ENCODE data around the gene PPP2R3A. TPM values are rescaled to one million over a fixed set of nuclear protein-coding genes. Genes with fewer than 3 reads are reported as not detected.
"Not testable (repeated sequence)": the region's sequence is repeated elsewhere in the genome, so short reads cannot be mapped to it uniquely, and the experiment has no call there.

PPP2R3A gene
- total RNA-seq, 1 donor from 2014 or later = 10.5 TPM

- Histone ChIP-seq H3K9me3 (peaks cover 0 to 2% of the 10 kb centered on the region in 2 donors), H3K27ac (no peak overlapping the region), H3K4me3 (no peak overlapping the region), H3K27me3 (no peaks in the 10 kb centered on the region), H3K36me3 (peaks cover 0 to 5% of the 10 kb centered on the region in 2 donors), H3K4me1 (no peaks in the 10 kb centered on the region)
- DNase-seq (ENCODE audit: low spot score in 2 of 2) = no peak
- intact Hi-C loops (cut with DNase I) = no loop called here
- no peak for TF ChIP-seq CTCF (IDR thresholded peaks at IDR 0.05)
Observed at GRCh38 chr3:136120373-136121348, 155.1 kb downstream of the PPP2R3A start.

- no peak for TF ChIP-seq CTCF (IDR thresholded peaks at IDR 0.05)
- Histone ChIP-seq H3K36me3 (peaks cover 4 to 12% of the 10 kb centered on the region in 2 donors), H3K4me3 (no peak overlapping the region), H3K27ac (no peak overlapping the region), H3K9me3 (peaks cover 2 to 4% of the 10 kb centered on the region in 2 donors), H3K27me3 (no peaks in the 10 kb centered on the region), H3K4me1 (no peaks in the 10 kb centered on the region)
- DNase-seq (ENCODE audit: low spot score in 2 of 2) = no peak
- intact Hi-C loops (cut with DNase I) = no loop called here
Observed at GRCh38 chr3:136122006-136122405, 156.5 kb downstream of the PPP2R3A start.

GRCh38 chr3:136131647-136132046 lies 166.1 kb downstream of the PPP2R3A start:
- H3K27ac ChIP-seq; H3K4me1 ChIP-seq; H3K4me3 ChIP-seq; H3K27me3 ChIP-seq; DNase-seq (ENCODE audit: low spot score in 2 of 2); H3K9me3 ChIP-seq; H3K36me3 ChIP-seq; intact Hi-C loops (cut with DNase I): not testable (repeated sequence)

- no peaks in the 10 kb centered on the region for H3K36me3 ChIP-seq
- DNase-seq (ENCODE audit: low spot score in 2 of 2) = no peak
- H3K4me3 ChIP-seq = no peak overlapping the region
- H3K27ac ChIP-seq = no peak overlapping the region
- H3K4me1 ChIP-seq = no peaks in the 10 kb centered on the region
- no peaks in the 10 kb centered on the region for H3K27me3 ChIP-seq
- intact Hi-C loops (cut with DNase I) = no loop called here
- H3K9me3 ChIP-seq = peaks cover 0 to 4% of the 10 kb centered on the region in 2 donors
- TF ChIP-seq CTCF (IDR thresholded peaks at IDR 0.05) = no peak
Observed at GRCh38 chr3:136134091-136134490, 168.6 kb downstream of the PPP2R3A start.

- Histone ChIP-seq H3K36me3 (no peaks in the 10 kb centered on the region), H3K4me1 (no peaks in the 10 kb centered on the region), H3K9me3 (no peaks in the 10 kb centered on the region), H3K27ac (no peak overlapping the region), H3K4me3 (no peak overlapping the region), H3K27me3 (no peaks in the 10 kb centered on the region)
- intact Hi-C loops (cut with DNase I) = no loop called here
- no peak for TF ChIP-seq CTCF (IDR thresholded peaks at IDR 0.05)
- DNase-seq (ENCODE audit: low spot score in 2 of 2) = no peak
Observed at GRCh38 chr3:136135039-136135802, 169.7 kb downstream of the PPP2R3A start.

- no peak for TF ChIP-seq CTCF (IDR thresholded peaks at IDR 0.05)
- no peak for DNase-seq (ENCODE audit: low spot score in 2 of 2)
- H3K4me1 ChIP-seq = no peaks in the 10 kb centered on the region
Observed at GRCh38 chr3:136136454-136136853, 170.9 kb downstream of the PPP2R3A start.

More at GRCh38 chr3:136136454-136136853, 170.9 kb downstream of the PPP2R3A start:
- Histone ChIP-seq H3K4me3 (no peak overlapping the region), H3K27me3 (no peaks in the 10 kb centered on the region), H3K36me3 (no peaks in the 10 kb centered on the region), H3K27ac (no peak overlapping the region), H3K9me3 (no peaks in the 10 kb centered on the region)
- intact Hi-C loops (cut with DNase I) = no loop called here
